Osteocyte (in vitro differentiated cells): ENCODE results near the gene SPINDOC. TPM values are rescaled to one million over a fixed set of nuclear protein-coding genes. Genes with fewer than 3 reads are reported as not detected.
A peak's percentile ranks its signal among the peaks of the same experiment; 100 is the strongest.

Source experiments
- DNase-seq: peaks from one replicate; pipeline ENCODE4 v3.0.0; 2021; ENCODE audit warnings: mixed read lengths; ENCODE audit not compliant: unreplicated experiment; ENCODE audit errors: extremely low spot score
- H3K27ac Mint-ChIP-seq: one replicate; pipeline ENCODE4 v1.8.0; 2021; ENCODE audit warnings: mild to moderate bottlenecking, mixed read lengths; ENCODE audit not compliant: unreplicated experiment
- H3K27me3 Mint-ChIP-seq: one replicate; pipeline ENCODE4 v1.8.0; 2021; ENCODE audit warnings: mixed read lengths; ENCODE audit not compliant: unreplicated experiment
- H3K36me3 Mint-ChIP-seq: one replicate; pipeline ENCODE4 v1.8.0; 2021; ENCODE audit warnings: mixed read lengths; ENCODE audit not compliant: unreplicated experiment
- H3K4me1 Mint-ChIP-seq: one replicate; pipeline ENCODE4 v1.8.0; 2021; ENCODE audit warnings: mixed read lengths; ENCODE audit not compliant: unreplicated experiment
- H3K4me3 Mint-ChIP-seq: one replicate; pipeline ENCODE4 v1.8.0; 2021; ENCODE audit warnings: mild to moderate bottlenecking, moderate library complexity, mixed read lengths; ENCODE audit not compliant: unreplicated experiment
- H3K9me3 Mint-ChIP-seq: one replicate; pipeline ENCODE4 v1.8.0; 2021; ENCODE audit warnings: mixed read lengths; ENCODE audit not compliant: unreplicated experiment
- long read RNA-seq: library from polyadenylated mRNA; unstranded; transcript quantifications from one replicate; pipeline ENCODE4 v2.0.0, GENCODE V29; 2021
- total RNA-seq: library from RNA; stranded (reverse); gene quantifications from 2 replicates; pipeline ENCODE4 v1.2.1, GENCODE V29; 2021
- TF ChIP-seq, protein P1 (sequence below): fragments of 200-600 bp; sonication (generic); IDR thresholded peaks from 2 replicates; pipeline ENCODE4 v1.5.0; 2021; ENCODE audit warnings: antibody characterized with exemption, mild to moderate bottlenecking, moderate library complexity

SPINDOC gene, protein sequence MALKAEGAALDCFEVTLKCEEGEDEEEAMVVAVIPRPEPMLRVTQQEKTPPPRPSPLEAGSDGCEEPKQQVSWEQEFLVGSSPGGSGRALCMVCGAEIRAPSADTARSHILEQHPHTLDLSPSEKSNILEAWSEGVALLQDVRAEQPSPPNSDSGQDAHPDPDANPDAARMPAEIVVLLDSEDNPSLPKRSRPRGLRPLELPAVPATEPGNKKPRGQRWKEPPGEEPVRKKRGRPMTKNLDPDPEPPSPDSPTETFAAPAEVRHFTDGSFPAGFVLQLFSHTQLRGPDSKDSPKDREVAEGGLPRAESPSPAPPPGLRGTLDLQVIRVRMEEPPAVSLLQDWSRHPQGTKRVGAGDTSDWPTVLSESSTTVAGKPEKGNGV
- 32.1 and 33.5 TPM in 2 replicates for total RNA-seq
- long read RNA-seq, partial matches to known transcripts = 0 of 1 reads
- long read RNA-seq, other reads (novel, unspliced or antisense) = 1 of 1 reads

DNA sequence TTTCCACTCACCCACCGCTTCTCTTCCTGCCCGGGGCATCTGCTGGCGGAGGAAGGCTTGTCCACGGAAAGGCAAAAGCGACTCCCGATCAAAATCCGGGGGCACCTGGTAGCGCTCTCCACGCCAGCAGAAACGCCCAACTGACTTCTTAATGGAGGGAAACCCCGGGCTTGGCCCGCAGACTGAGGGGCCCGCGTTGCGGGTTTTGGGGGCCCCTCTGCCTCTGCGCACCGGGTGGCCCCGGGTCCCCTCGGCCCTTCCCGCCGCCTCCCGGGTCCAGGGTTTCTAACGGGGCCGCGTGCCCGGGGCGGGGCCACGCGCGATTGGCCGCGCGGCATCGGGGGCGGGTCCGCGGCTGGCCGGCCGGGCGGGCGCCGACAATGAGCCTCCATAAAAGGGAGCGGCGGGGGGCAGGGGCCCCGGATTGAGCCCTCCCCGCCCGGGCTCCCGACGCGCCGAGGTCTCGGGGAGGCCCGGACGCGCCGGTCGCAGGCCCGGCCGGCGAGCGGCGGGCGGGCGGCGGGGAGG lies at the start of gene SPINDOC:
TSS of gene SPINDOC (plus strand) at position 422 of the 528 bp plus-strand sequence. CDS start 231 bp downstream, outside the sequence.
- DNase-seq = peak; percentile 91
- no peaks in the 10 kb centered on the region for H3K9me3 Mint-ChIP-seq
- peak within 1 kb of the TSS; percentile 86 for H3K4me3 Mint-ChIP-seq
- H3K27ac Mint-ChIP-seq = peak within 1 kb of the TSS; percentile 68
- peaks cover 32% of the 10 kb centered on the region for H3K4me1 Mint-ChIP-seq
- peaks cover 15% of the 10 kb centered on the region for H3K36me3 Mint-ChIP-seq
- TF ChIP-seq, protein P1, sequence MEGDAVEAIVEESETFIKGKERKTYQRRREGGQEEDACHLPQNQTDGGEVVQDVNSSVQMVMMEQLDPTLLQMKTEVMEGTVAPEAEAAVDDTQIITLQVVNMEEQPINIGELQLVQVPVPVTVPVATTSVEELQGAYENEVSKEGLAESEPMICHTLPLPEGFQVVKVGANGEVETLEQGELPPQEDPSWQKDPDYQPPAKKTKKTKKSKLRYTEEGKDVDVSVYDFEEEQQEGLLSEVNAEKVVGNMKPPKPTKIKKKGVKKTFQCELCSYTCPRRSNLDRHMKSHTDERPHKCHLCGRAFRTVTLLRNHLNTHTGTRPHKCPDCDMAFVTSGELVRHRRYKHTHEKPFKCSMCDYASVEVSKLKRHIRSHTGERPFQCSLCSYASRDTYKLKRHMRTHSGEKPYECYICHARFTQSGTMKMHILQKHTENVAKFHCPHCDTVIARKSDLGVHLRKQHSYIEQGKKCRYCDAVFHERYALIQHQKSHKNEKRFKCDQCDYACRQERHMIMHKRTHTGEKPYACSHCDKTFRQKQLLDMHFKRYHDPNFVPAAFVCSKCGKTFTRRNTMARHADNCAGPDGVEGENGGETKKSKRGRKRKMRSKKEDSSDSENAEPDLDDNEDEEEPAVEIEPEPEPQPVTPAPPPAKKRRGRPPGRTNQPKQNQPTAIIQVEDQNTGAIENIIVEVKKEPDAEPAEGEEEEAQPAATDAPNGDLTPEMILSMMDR = no peak
- H3K27me3 Mint-ChIP-seq = no peaks in the 10 kb centered on the region

DNA sequence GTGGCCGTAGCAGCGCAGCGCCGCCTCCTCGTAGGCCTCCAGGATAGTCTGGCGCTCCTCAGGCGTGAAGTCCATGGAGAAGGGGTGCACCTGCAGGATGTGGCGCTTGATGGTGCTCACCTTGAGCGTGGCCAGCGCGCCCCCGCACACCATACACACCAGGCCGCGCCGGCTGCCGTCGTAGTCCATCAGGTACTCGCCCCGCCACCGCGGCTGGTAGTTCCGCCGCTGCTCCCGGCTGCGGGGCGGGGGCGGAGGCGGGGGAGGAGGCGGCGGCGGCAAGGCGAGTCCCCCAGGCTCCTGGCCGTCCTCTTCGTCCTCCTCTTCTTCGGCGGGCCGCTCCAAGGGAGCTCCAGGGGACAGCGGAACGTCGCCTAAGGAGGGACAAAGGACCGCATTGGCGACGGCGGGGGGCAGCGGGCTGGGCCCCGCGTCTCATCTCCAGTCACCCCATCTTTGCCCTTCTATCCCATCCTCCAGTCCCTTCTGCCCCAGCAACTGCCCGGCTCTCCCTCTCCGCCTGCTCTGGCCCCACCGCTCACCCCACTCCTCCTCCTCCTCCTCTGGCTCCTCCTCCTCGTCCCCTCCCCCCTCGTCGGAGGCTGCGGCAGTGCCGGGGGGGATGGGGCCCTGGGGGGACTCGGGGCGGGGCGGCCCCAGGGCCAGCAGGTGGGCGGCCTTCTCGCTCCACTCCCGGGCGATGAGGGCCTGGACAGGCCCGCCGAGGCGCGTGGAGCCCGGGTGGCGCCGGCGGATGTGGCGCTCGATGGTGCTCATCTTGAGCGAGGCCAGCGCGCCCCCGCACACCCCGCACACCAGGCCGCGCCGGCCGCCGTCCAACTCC lies 49.5 kb upstream of the SPINDOC start:
- H3K27me3 Mint-ChIP-seq = no peaks in the 10 kb centered on the region
- no peaks in the 10 kb centered on the region for H3K9me3 Mint-ChIP-seq
- no peak overlapping the region for H3K27ac Mint-ChIP-seq
- DNase-seq = no peak
- TF ChIP-seq, protein P1 = no peak
- H3K4me3 Mint-ChIP-seq = no peak overlapping the region
- H3K4me1 Mint-ChIP-seq = peaks cover 33% of the 10 kb centered on the region
- H3K36me3 Mint-ChIP-seq = peaks cover 9% of the 10 kb centered on the region

DNA sequence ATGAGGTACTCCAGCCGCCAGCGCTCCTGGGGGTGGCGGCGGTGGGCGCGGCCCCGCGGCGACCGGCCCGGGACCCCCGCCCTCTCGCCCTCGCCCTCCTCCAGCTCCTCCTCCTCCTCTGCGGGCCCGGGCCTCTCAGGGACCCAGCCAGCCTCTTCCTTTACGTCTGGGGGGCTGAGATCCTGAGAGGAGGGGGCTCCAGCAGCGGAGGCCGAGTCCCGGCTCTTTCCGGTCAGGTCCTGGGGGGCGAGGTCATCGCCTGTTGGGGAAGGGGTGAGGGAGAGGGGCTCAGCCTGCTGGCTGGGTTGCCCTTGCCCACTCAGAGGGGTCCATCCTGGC lies 48.9 kb upstream of the SPINDOC start:
- DNase-seq = no peak
- Mint-ChIP-seq H3K27me3 (no peaks in the 10 kb centered on the region), H3K4me3 (no peak overlapping the region), H3K9me3 (no peaks in the 10 kb centered on the region), H3K4me1 (peaks cover 33% of the 10 kb centered on the region), H3K27ac (no peak overlapping the region), H3K36me3 (peaks cover 6% of the 10 kb centered on the region)
- TF ChIP-seq, protein P1 = no peak

DNA sequence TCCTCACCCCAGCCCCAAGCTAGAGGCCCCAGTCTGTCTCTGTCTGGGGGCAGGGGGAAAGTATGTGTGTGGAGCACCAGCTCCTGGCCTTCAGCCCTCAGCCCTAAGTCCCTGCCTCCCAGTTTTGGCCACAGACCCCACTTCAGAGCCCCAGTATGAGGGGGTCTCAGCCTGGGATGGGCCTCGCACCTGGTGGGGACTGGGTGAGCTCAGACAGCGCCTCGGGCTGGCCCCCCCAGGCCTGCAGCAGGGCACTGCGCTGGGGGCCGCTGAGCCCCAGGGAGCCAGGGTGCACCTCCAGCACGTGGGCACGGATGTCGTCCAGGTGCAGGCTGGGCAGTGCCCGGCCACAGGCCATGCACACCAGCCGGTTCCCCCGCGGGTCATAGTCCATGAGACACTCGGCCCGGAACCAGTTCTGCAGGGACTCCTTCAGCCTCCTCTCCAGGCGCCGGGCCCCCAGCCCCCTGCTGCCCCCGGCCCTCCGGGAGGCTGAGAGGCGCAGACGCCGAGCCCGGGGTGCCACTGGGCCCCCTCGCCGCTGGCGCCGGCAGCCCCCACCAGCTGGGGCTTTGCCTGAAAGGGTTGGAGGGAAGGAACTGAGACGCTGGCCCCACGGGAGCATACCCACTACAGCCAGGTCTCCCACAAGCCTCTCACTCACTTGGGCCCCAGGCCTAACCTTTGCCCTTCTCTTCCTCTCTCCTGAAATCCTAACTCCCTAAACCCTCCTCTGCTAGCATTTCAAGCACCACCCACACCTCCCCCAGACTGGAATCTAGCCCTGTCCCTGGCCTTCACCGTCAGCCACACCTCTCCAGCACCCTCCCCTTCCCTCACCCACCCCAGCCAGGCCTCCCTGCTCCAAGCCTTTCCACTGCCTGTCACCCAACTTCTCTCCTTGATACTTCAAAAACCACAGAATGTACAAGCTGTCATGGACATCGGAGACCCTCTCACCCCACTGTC lies 48.3 kb upstream of the SPINDOC start:
- Mint-ChIP-seq H3K27ac (no peak overlapping the region), H3K36me3 (peaks cover 6% of the 10 kb centered on the region), H3K27me3 (no peaks in the 10 kb centered on the region), H3K9me3 (no peaks in the 10 kb centered on the region), H3K4me3 (no peak overlapping the region), H3K4me1 (peaks cover 36% of the 10 kb centered on the region)
- TF ChIP-seq, protein P1 = no peak
- no peak for DNase-seq
